A673 (cell line): ENCODE measurements around the gene CYP2C19. TPM values are rescaled to one million over a fixed set of nuclear protein-coding genes. Genes with fewer than 3 reads are reported as not detected.

Experiments
- Bru-seq: library from RNA; stranded (reverse); fragments of 400-500 nt; gene quantifications from one replicate; lab custom pipeline; 2021; lab: Mats Ljungman, UMichigan
- BruChase-seq, 2 experiments: library from RNA; stranded (reverse); fragments of 400-500 nt; gene quantifications; one replicate each; lab custom pipeline; 2021; lab: Mats Ljungman, UMichigan
- BruUV-seq: library from RNA; stranded (reverse); fragments of 400-500 nt; replicated peaks from 2 replicates; lab custom pipeline; 2021; lab: Mats Ljungman, UMichigan
- CTCF ChIA-PET: fragments of 300-600 bp; sonication (Branson Sonifier 250); formaldehyde crosslinking; loops from one replicate; lab custom pipeline; 2022; ENCODE audit warnings: antibody characterized with exemption; lab: Charles Lee
- POLR2A ChIA-PET: fragments of 300-600 bp; sonication (Branson Sonifier 250); formaldehyde crosslinking; loops from one replicate; lab custom pipeline; 2022; ENCODE audit warnings: antibody characterized with exemption; ENCODE audit not compliant: low non-redundant PET; lab: Charles Lee
- DNase-seq: peaks from one replicate; pipeline ENCODE4 v3.0.0-alpha.2; 2015; ENCODE audit warnings: low spot score
- H3K27ac ChIP-seq: fragments of 200-600 bp; sonication (generic); 2 replicates; pipeline ENCODE4 v1.5.1; 2016; ENCODE audit warnings: mixed run types, low read depth, mild to moderate bottlenecking, mixed read lengths, antibody characterized with exemption, low read length; ENCODE audit not compliant: poor library complexity, severe bottlenecking
- H3K27me3 ChIP-seq: fragments of 200-600 bp; sonication (generic); replicated peaks from 2 replicates; pipeline ENCODE4 v1.6.1; 2017; ENCODE audit warnings: mixed run types, low read depth, mild to moderate bottlenecking, mixed read lengths, antibody characterized with exemption, low read length; ENCODE audit not compliant: insufficient read depth, poor library complexity
- H3K36me3 ChIP-seq: fragments of 200-600 bp; sonication (generic); 2 replicates; pipeline ENCODE4 v1.6.1; 2016; ENCODE audit warnings: mixed run types, mild to moderate bottlenecking, mixed read lengths, antibody characterized with exemption, low read length; ENCODE audit not compliant: insufficient read depth, poor library complexity, severe bottlenecking
- H3K4me1 ChIP-seq: fragments of 200-600 bp; sonication (generic); 2 replicates; pipeline ENCODE4 v1.6.1; 2017; ENCODE audit warnings: mixed run types, mild to moderate bottlenecking, mixed read lengths, antibody characterized with exemption, low read length; ENCODE audit not compliant: insufficient read depth, poor library complexity, severe bottlenecking
- H3K4me3 ChIP-seq: fragments of 200-600 bp; sonication (generic); 2 replicates; pipeline ENCODE4 v1.5.1; 2016; ENCODE audit warnings: low read depth, mixed run types, mild to moderate bottlenecking, mixed read lengths, low read length; ENCODE audit not compliant: poor library complexity, severe bottlenecking
- H3K9me3 ChIP-seq: fragments of 200-600 bp; sonication (generic); 2 replicates; pipeline ENCODE4 v1.6.1; 2016; ENCODE audit warnings: mixed run types, low read depth, mild to moderate bottlenecking, mixed read lengths, antibody characterized with exemption, low read length; ENCODE audit not compliant: poor library complexity, severe bottlenecking
- EZH2 ChIP-seq: fragments of 200-600 bp; sonication (generic); IDR thresholded peaks from 2 replicates; pipeline ENCODE4 v1.6.1; 2017; ENCODE audit warnings: borderline replicate concordance, low read depth, mild to moderate bottlenecking, mixed read lengths, antibody characterized with exemption, low read length; ENCODE audit not compliant: poor library complexity, severe bottlenecking
- intact Hi-C: fragments of 100-400 bp; cut with micrococcal nuclease; formaldehyde crosslinking; loops from one replicate; pipeline ENCODE4 v1.10.0; 2022; ENCODE audit not compliant: unreplicated experiment
- long read RNA-seq: library from polyadenylated mRNA; stranded (forward); transcript quantifications from one replicate; pipeline ENCODE4 v2.0.0, GENCODE V29; 2022
- total RNA-seq: library from RNA; stranded (reverse); gene quantifications from 2 replicates; pipeline ENCODE4 v1.2.3, GENCODE V29; 2021
- TF ChIP-seq, protein P1 (sequence below): fragments of 300-800, 200-600 bp; sonication (generic); conservative IDR thresholded peaks from 2 replicates; pipeline ENCODE4 v1.5.1; 2017; ENCODE audit warnings: low read depth, mild to moderate bottlenecking, antibody characterized with exemption, low read length, moderate library complexity, mixed read lengths

Gene CYP2C19
- 0.17 TPM in 1 of 2 replicates, not detected in the other for total RNA-seq
- Bru-seq, nascent RNA: not detected
- BruChase-seq, experiment 1, labeled RNA remaining after a 2-hour chase: not detected
- BruChase-seq, experiment 2, labeled RNA remaining after a 6-hour chase: percentile 23 among the genes with signal in this experiment
- long read RNA-seq: 0 reads

- Histone ChIP-seq H3K9me3 (no peaks in the 10 kb centered on the region), H3K4me1 (no peaks in the 10 kb centered on the region), H3K36me3 (no peaks in the 10 kb centered on the region), H3K4me3 (no peak within 1 kb of the TSS), H3K27ac (no peak within 1 kb of the TSS), H3K27me3 (no peaks in the 10 kb centered on the region)
- CTCF ChIA-PET: no interaction called here
- POLR2A ChIA-PET: no interaction called here
- TF ChIP-seq, protein P1, sequence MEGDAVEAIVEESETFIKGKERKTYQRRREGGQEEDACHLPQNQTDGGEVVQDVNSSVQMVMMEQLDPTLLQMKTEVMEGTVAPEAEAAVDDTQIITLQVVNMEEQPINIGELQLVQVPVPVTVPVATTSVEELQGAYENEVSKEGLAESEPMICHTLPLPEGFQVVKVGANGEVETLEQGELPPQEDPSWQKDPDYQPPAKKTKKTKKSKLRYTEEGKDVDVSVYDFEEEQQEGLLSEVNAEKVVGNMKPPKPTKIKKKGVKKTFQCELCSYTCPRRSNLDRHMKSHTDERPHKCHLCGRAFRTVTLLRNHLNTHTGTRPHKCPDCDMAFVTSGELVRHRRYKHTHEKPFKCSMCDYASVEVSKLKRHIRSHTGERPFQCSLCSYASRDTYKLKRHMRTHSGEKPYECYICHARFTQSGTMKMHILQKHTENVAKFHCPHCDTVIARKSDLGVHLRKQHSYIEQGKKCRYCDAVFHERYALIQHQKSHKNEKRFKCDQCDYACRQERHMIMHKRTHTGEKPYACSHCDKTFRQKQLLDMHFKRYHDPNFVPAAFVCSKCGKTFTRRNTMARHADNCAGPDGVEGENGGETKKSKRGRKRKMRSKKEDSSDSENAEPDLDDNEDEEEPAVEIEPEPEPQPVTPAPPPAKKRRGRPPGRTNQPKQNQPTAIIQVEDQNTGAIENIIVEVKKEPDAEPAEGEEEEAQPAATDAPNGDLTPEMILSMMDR: no peak
- no peak for TF ChIP-seq EZH2
- DNase-seq: no peak
- no TSS peak for BruUV-seq
- intact Hi-C loops: no loop called here
Observed at GRCh38 chr10:94762393-94762792, at the start of gene CYP2C19. CYP2C19 (plus strand) TSS chr10:94762681; CDS start chr10:94762706, 25 bp downstream.

GRCh38 chr10:94725871-94726270 lies 36.6 kb upstream of the CYP2C19 start:
- H3K27ac ChIP-seq: no peak overlapping the region
- no peak overlapping the region for H3K4me3 ChIP-seq
- H3K36me3 ChIP-seq: no peaks in the 10 kb centered on the region
- BruUV-seq: no TSS peak
- no peaks in the 10 kb centered on the region for H3K27me3 ChIP-seq
- no peaks in the 10 kb centered on the region for H3K4me1 ChIP-seq
- H3K9me3 ChIP-seq: no peaks in the 10 kb centered on the region
- no peak for TF ChIP-seq EZH2
- TF ChIP-seq, protein P1: no peak
- ChIA-PET POLR2A (no interaction called here), CTCF (no interaction called here)
- no peak for DNase-seq
- intact Hi-C loops: no loop called here

DNA sequence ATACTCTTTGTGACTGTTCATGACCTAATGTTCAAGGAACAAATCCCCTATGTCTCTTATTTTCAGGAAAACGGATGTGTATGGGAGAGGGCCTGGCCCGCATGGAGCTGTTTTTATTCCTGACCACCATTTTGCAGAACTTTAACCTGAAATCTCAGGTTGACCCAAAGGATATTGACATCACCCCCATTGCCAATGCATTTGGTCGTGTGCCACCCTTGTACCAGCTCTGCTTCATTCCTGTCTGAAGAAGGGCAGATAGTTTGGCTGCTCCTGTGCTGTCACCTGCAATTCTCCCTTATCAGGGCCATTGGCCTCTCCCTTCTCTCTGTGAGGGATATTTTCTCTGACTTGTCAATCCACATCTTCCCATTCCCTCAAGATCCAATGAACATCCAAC lies 27.3 kb upstream of the CYP2C19 start:
- TF ChIP-seq EZH2: no peak
- TF ChIP-seq, protein P1: no peak
- ChIA-PET POLR2A (no interaction called here), CTCF (no interaction called here)
- DNase-seq: no peak
- intact Hi-C loops: no loop called here
- H3K27me3 ChIP-seq: no peaks in the 10 kb centered on the region
- no peak overlapping the region for H3K4me3 ChIP-seq
- no TSS peak for BruUV-seq
- no peaks in the 10 kb centered on the region for H3K36me3 ChIP-seq
- no peak overlapping the region for H3K27ac ChIP-seq
- no peaks in the 10 kb centered on the region for H3K4me1 ChIP-seq
- H3K9me3 ChIP-seq: peaks cover 5% of the 10 kb centered on the region
